GM19397 (cell line): ENCODE measurements around the gene ANKRD13D.
A peak's percentile ranks its signal among the peaks of the same experiment; 100 is the strongest.
"Not testable (repeated sequence)": the region's sequence is repeated elsewhere in the genome, so short reads cannot be mapped to it uniquely, and the experiment has no call there.

Experiments used
- ATAC-seq: cut with Tn5 transposase; IDR thresholded peaks from one replicate; pipeline ENCODE4 v1.9.1; 2021; ENCODE audit warnings: mild to moderate bottlenecking, moderate library complexity; ENCODE audit not compliant: unreplicated experiment

The ANKRD13D gene

GRCh38 chr11:67317205-67317887, 28.2 kb downstream of the ANKRD13D start:
- peak; percentile 79 for ATAC-seq

GRCh38 chr11:67317888-67318555, 28.9 kb downstream of the ANKRD13D start:
- ATAC-seq, result peak; percentile 20

GRCh38 chr11:67318876-67319275, 29.8 kb downstream of the ANKRD13D start:
- ATAC-seq, result not testable (repeated sequence)

- no peak for ATAC-seq
Observed at GRCh38 chr11:67320011-67320410, 30.9 kb downstream of the ANKRD13D start.

- no peak for ATAC-seq
Observed at GRCh38 chr11:67320691-67321090, 31.6 kb downstream of the ANKRD13D start.

GRCh38 chr11:67321313-67321871, 32.3 kb downstream of the ANKRD13D start:
- ATAC-seq, result no peak

- ATAC-seq, result no peak
Observed at GRCh38 chr11:67322049-67322448, 32.9 kb downstream of the ANKRD13D start.

GRCh38 chr11:67323526-67323925, 34.4 kb downstream of the ANKRD13D start:
- no peak for ATAC-seq

GRCh38 chr11:67332081-67332691, 43.1 kb downstream of the ANKRD13D start:
- no peak for ATAC-seq

GRCh38 chr11:67337257-67337656, 48.2 kb downstream of the ANKRD13D start:
- no peak for ATAC-seq

GRCh38 chr11:67344264-67344663, 55.2 kb downstream of the ANKRD13D start:
- ATAC-seq, result no peak

GRCh38 chr11:67345247-67345919, 56.3 kb downstream of the ANKRD13D start:
- no peak for ATAC-seq

- no peak for ATAC-seq
Observed at GRCh38 chr11:67345920-67346819, 57.1 kb downstream of the ANKRD13D start.

GRCh38 chr11:67347964-67348749, 59.1 kb downstream of the ANKRD13D start:
- ATAC-seq, result no peak

GRCh38 chr11:67349036-67349435, 59.9 kb downstream of the ANKRD13D start:
- ATAC-seq, result no peak

GRCh38 chr11:67349457-67349856, 60.4 kb downstream of the ANKRD13D start:
- no peak for ATAC-seq

- no peak for ATAC-seq
Observed at GRCh38 chr11:67349928-67350465, 60.9 kb downstream of the ANKRD13D start.

GRCh38 chr11:67351275-67352005, 62.3 kb downstream of the ANKRD13D start:
- ATAC-seq, result no peak
